Activated naive CD4-positive, alpha-beta T cell treated with anti-CD3 and anti-CD28 coated beads, Interleukin-2, amount 10 ng/mL, durations not matched to agents 7 days and 5 days (primary cell): ENCODE measurements around the gene SLC25A1.

Source experiments
- CTCF ChIA-PET: fragments of 350-600 bp; sonication (Branson Sonifier 250); formaldehyde crosslinking; loops from one replicate; lab custom pipeline; 2021; ENCODE audit warnings: antibody characterized with exemption; lab: Charles Lee
- DNase-seq: peaks from one replicate; pipeline ENCODE4 v3.0.0-alpha.2; 2020
- H3K27ac Mint-ChIP-seq: one replicate; pipeline ENCODE4 v1.8.0; 2021; ENCODE audit warnings: mild to moderate bottlenecking, moderate library complexity, mixed read lengths
- H3K27me3 Mint-ChIP-seq: one replicate; pipeline ENCODE4 v1.8.0; 2021; ENCODE audit warnings: mild to moderate bottlenecking, mixed read lengths
- H3K36me3 Mint-ChIP-seq: one replicate; pipeline ENCODE4 v1.8.0; 2021; ENCODE audit warnings: mixed read lengths
- H3K4me1 Mint-ChIP-seq: one replicate; pipeline ENCODE4 v1.8.0; 2021; ENCODE audit warnings: mixed read lengths
- H3K4me3 Mint-ChIP-seq: one replicate; pipeline ENCODE4 v1.8.0; 2021; ENCODE audit warnings: mild to moderate bottlenecking, moderate library complexity, mixed read lengths
- H3K9me3 Mint-ChIP-seq: one replicate; pipeline ENCODE4 v1.8.0; 2021; ENCODE audit warnings: mixed read lengths

SLC25A1 gene

DNA sequence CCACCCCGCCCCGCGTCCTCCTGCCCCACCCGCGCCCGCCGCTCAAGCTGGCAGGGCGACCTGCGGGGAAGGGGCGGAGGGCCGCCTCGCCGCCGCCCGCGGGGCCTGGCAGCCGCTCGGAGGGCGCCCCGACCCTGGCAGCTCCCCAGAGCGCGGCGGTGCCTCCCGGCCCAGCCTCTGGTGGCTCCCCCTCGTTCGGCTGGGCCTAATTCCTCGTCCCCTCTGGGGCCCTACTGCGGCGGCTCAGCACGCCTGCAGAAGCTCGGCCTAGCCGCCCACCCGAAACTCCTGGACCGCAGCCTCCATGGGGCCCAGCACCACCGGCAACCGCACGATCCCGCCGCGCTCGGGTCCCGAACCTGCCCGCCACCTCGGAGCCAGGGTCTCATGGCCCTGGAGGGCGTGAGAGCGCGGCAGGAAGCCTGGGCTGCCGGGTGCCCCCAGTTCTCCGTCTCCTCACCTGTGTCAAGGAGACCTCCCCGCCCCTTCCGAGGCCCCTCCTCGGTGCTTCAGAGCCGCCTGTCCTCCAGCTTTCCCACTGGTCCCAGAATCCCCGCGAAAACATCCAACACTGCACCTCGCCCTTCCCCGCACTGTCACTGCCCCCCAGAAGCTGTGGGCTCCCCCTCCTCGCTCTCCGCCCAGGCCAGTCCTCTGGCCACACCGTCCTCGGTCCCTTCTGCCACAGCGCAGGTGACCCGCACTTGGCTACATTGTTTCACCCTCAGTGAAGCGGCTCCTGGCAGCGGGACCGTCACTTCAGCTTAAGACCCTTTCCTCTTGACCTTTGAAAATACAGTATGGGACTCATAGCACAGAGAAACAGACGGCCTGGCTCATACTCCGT, 27.8 kb downstream of the SLC25A1 start:
- DNase-seq: no peak
- Mint-ChIP-seq H3K36me3 (peaks cover 3% of the 10 kb centered on the region), H3K27me3 (peaks cover 88% of the 10 kb centered on the region), H3K27ac (no peak overlapping the region), H3K9me3 (no peaks in the 10 kb centered on the region), H3K4me3 (peak overlapping the region; percentile 65), H3K4me1 (peaks cover 10% of the 10 kb centered on the region)
- CTCF ChIA-PET: no interaction called here

GRCh38 chr22:19149991-19150390, 28.5 kb downstream of the SLC25A1 start, which contains the start of gene GSC2:
Gene GSC2 (minus strand): TSS chr22:19150292. CDS start chr22:19150283, 9 bp downstream.
- Mint-ChIP-seq H3K27me3 (peaks cover 84% of the 10 kb centered on the region), H3K9me3 (no peaks in the 10 kb centered on the region), H3K4me1 (peaks cover 10% of the 10 kb centered on the region), H3K4me3 (peak within 1 kb of the TSS; percentile 65), H3K36me3 (peaks cover 3% of the 10 kb centered on the region), H3K27ac (no peak within 1 kb of the TSS)
- DNase-seq: no peak
- CTCF ChIA-PET: no interaction called here

GRCh38 chr22:19149047-19149883, 29.3 kb downstream of the SLC25A1 start:
- Mint-ChIP-seq H3K4me1 (peaks cover 16% of the 10 kb centered on the region), H3K27ac (no peak overlapping the region), H3K4me3 (peak overlapping the region; percentile 57), H3K36me3 (peaks cover 4% of the 10 kb centered on the region), H3K9me3 (no peaks in the 10 kb centered on the region), H3K27me3 (peaks cover 77% of the 10 kb centered on the region)
- peak; percentile 79 for DNase-seq
- CTCF ChIA-PET: no interaction called here

GRCh38 chr22:19148417-19149046, 30.0 kb downstream of the SLC25A1 start:
- Mint-ChIP-seq H3K4me3 (no peak overlapping the region), H3K27me3 (peaks cover 70% of the 10 kb centered on the region), H3K9me3 (no peaks in the 10 kb centered on the region), H3K36me3 (peaks cover 8% of the 10 kb centered on the region), H3K4me1 (peaks cover 22% of the 10 kb centered on the region), H3K27ac (no peak overlapping the region)
- DNase-seq: no peak
- CTCF ChIA-PET: no interaction called here

DNA sequence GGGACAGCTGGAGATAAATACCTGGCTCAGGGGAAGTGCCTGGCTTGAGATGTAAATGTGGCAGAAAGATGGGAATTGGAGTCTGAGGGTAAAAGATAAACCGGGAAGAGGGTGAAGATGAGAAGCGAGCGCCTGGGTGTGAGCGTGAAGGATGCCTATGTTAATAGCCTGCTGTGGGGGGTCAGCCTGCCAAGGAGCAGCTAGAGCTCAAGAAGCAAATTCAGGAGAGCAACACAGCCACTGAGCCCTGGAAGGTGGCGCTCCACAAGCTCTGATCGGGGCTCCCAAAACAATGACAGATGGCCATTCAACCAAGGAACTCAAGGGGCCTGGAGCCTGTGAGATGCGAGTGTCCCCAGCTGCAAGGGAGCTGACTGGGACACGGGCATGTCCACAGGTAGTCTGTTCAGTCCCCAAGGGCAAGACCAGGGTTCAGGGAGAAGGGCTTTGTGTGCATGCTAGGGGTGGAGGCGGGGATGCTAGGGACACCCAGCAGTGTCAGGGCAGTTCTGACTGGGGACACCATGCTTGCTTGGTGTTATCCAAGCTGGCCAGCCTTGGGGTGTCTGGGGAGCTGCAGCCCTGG, 31.2 kb downstream of the SLC25A1 start:
- CTCF ChIA-PET: no interaction called here
- H3K27me3 Mint-ChIP-seq: peaks cover 57% of the 10 kb centered on the region

DNA sequence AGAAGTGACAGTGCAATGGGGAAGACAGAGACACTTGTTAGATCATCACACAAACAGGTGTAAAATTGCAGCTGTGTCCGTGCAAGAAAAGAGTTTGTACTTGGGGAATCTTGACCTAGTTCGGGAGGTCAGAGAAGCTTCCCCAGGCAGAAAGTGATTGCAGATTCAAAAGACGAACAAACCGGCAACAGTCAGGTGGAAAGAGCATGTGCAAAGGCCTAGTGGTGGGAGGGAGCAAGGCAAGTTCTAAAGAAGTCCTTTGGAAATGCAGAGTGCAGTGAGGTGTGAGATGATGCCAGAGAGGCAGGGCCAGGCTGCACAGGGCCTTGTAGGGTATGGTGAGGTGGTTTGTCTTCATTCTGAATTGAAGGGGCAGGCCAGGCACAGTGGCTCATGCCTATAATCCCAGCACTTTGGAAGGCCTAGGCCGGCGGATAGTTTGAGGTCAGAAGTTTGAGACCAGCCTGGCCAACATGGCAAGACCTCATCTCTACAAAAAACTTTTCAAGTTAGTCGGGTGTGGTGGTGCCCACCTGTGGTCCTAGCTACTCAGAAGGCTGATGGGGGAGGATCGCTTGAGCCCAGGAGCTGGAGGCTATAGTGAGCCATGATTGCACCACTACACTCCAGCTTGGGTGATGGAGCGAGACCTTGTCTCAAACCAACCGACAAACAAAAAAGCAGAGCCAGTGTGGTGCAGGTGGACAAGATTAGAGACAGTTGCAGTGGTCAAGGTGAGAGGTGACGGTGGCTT, 32.1 kb downstream of the SLC25A1 start:
- Mint-ChIP-seq H3K27ac (no peak overlapping the region), H3K36me3 (peaks cover 12% of the 10 kb centered on the region), H3K4me3 (no peak overlapping the region), H3K27me3 (peaks cover 48% of the 10 kb centered on the region), H3K9me3 (no peaks in the 10 kb centered on the region), H3K4me1 (peaks cover 30% of the 10 kb centered on the region)
- DNase-seq: no peak
- CTCF ChIA-PET: no interaction called here

More for the DNA sequence above, 31.2 kb downstream of the SLC25A1 start:
- Mint-ChIP-seq H3K9me3 (no peaks in the 10 kb centered on the region), H3K4me3 (no peak overlapping the region), H3K36me3 (peaks cover 8% of the 10 kb centered on the region), H3K27ac (no peak overlapping the region), H3K4me1 (peaks cover 26% of the 10 kb centered on the region)
- no peak for DNase-seq

- peak overlapping the region; percentile 97 for H3K4me3 Mint-ChIP-seq
- H3K9me3 Mint-ChIP-seq: no peaks in the 10 kb centered on the region
- peaks cover 30% of the 10 kb centered on the region for H3K27me3 Mint-ChIP-seq
- DNase-seq: peak; percentile 57
- peak overlapping the region; percentile 95 for H3K27ac Mint-ChIP-seq
- peaks cover 18% of the 10 kb centered on the region for H3K36me3 Mint-ChIP-seq
- peaks cover 25% of the 10 kb centered on the region for H3K4me1 Mint-ChIP-seq
- CTCF ChIA-PET: interaction anchor here (1.1 to 1.3 kb wide), 2 partner anchors 22 to 34 kb away, joined by 3 to 4 read pairs; no protein-coding TSS in a partner anchor
Observed at GRCh38 chr22:19143967-19144400, 34.6 kb downstream of the SLC25A1 start.

- peaks cover 25% of the 10 kb centered on the region for H3K4me1 Mint-ChIP-seq
- CTCF ChIA-PET: no interaction called here
- H3K27ac Mint-ChIP-seq: peak overlapping the region; percentile 75
- H3K9me3 Mint-ChIP-seq: no peaks in the 10 kb centered on the region
- peak overlapping the region; percentile 97 for H3K4me3 Mint-ChIP-seq
- DNase-seq: no peak
- H3K27me3 Mint-ChIP-seq: peaks cover 23% of the 10 kb centered on the region
- H3K36me3 Mint-ChIP-seq: peaks cover 20% of the 10 kb centered on the region
Observed at GRCh38 chr22:19143212-19143611, 35.3 kb downstream of the SLC25A1 start.

GRCh38 chr22:19142394-19142793, 36.1 kb downstream of the SLC25A1 start:
- Mint-ChIP-seq H3K36me3 (peaks cover 23% of the 10 kb centered on the region), H3K27me3 (peaks cover 15% of the 10 kb centered on the region), H3K4me3 (peak overlapping the region; percentile 44), H3K4me1 (peaks cover 25% of the 10 kb centered on the region), H3K27ac (no peak overlapping the region), H3K9me3 (no peaks in the 10 kb centered on the region)
- CTCF ChIA-PET: interaction anchor here (0.6 kb wide), 1 partner anchor 10 kb away, joined by 3 read pairs; no protein-coding TSS in a partner anchor
- no peak for DNase-seq

DNA sequence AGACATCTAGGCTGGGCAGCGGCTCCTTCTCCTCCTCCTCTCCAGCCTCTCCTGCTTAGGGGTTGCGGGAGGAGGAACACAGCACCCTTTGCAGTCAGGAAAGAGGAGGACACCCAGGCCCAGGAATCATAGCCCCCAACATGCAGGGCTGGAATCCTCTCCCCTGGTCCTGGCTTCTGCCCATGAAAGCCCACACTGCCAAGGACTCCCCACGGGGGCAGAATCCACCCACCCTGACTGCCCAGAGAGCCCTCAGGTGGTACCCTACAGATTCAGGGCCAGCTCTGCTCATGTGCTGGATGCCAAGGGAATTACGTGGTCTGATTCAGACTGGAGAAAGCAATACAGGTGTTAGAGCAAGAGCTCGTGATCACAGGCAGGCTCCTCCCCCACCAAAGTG, 38.6 kb downstream of the SLC25A1 start:
- no peaks in the 10 kb centered on the region for H3K27me3 Mint-ChIP-seq
- peaks cover 37% of the 10 kb centered on the region for H3K36me3 Mint-ChIP-seq
- H3K27ac Mint-ChIP-seq: peak overlapping the region; percentile 19
- H3K4me3 Mint-ChIP-seq: no peak overlapping the region
- CTCF ChIA-PET: no interaction called here
- DNase-seq: no peak
- H3K9me3 Mint-ChIP-seq: no peaks in the 10 kb centered on the region
- H3K4me1 Mint-ChIP-seq: peaks cover 25% of the 10 kb centered on the region

DNA sequence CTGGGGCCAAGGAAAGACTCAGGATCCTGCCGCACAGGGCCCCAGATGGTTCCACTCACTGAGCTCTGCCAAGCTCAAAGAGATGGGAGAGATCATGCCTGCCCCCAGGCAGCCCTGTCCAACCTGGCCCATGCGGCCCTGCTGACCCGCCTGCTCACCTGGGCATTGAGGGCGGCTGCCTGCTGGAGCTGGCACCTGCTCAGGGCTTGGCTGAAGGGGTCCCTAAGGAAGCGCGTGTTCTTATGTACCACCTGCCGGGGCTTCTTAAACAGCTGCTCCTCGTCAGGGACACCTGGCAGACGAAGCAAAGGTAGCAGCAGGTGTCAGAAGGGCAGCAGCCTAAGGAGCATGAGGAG, 39.6 kb downstream of the SLC25A1 start:
- Mint-ChIP-seq H3K27me3 (no peaks in the 10 kb centered on the region), H3K36me3 (peaks cover 34% of the 10 kb centered on the region), H3K4me1 (peaks cover 16% of the 10 kb centered on the region), H3K9me3 (no peaks in the 10 kb centered on the region), H3K27ac (no peak overlapping the region), H3K4me3 (no peak overlapping the region)
- no peak for DNase-seq
- CTCF ChIA-PET: no interaction called here

DNA sequence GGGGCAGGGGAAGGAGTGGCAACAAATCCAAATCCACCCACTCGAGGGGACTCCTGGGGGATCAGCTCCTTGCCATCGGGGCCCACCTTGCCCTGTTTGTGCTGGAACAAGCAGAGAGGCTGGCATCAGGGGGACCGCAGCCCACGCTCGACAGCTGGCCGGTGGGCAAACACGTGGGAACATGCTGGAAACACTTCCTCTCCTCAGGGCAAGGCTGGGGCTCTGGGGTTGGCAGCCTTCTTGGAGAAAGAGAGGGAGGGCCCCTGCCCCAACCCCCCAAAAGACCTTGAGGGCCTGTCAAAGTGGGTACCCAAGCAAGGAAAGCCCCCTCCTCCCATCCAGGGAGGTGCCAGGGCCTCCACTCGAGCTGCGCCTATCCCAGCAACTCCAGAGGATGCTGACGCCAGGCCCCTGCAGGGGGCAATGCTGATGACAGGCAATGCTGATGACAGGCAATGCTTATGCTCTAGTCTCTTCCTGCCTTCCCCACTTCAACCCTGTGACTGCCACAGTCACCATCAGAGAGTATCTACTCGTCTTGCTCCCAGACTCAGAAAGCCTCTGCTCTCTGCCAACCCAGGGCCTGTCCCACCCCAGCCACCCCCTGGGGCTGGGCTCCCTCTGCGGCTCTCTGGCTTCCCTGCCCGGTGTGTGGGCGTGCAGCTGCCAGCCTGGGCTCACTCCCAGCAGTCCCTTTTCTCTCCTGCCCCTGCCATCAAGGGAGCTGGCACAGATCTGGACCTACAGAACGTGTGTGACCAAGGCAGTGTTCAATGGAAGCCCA, 40.1 kb downstream of the SLC25A1 start:
- no peak overlapping the region for H3K27ac Mint-ChIP-seq
- no peak for DNase-seq

More for the DNA sequence above, 40.1 kb downstream of the SLC25A1 start:
- no peak overlapping the region for H3K4me3 Mint-ChIP-seq
- no peaks in the 10 kb centered on the region for H3K9me3 Mint-ChIP-seq
- H3K4me1 Mint-ChIP-seq: peaks cover 12% of the 10 kb centered on the region
- peaks cover 32% of the 10 kb centered on the region for H3K36me3 Mint-ChIP-seq
- no peaks in the 10 kb centered on the region for H3K27me3 Mint-ChIP-seq
- CTCF ChIA-PET: no interaction called here
